ENCODE measurements around the gene RMRP. TPM values are rescaled to one million over a fixed set of nuclear protein-coding genes. Genes with fewer than 3 reads are reported as not detected.

Gene RMRP
- total RNA-seq (2014; rRNA removed; shearing (Covaris generic)): 14,230 and 20,944 TPM in 2 replicates
- polyA plus RNA-seq (2016; fragmentation: Nextera tagmentation; extraction: Ambion mirVana): not detected in 2 replicates

- Histone ChIP-seq H3K9ac (peak within 1 kb of the TSS; percentile 89), H3K4me2 (ENCODE audit: unreplicated experiment) (peak within 1 kb of the TSS; percentile 97), H3F3A (ENCODE audit: insufficient read depth) (peaks cover 31% of the 10 kb centered on the region), H3K79me2 (ENCODE audit: insufficient read depth) (peaks cover 18% of the 10 kb centered on the region; the same call in 1 of the 2 replicates), H3K4me3 (peak within 1 kb of the TSS; percentile 90), H3K9me3 (ENCODE audit: low read depth) (no peaks in the 10 kb centered on the region), H3K27me3 (replicated peaks; ENCODE audit: insufficient read depth) (no peaks in the 10 kb centered on the region), H3K9me2 (ENCODE audit: insufficient read depth) (no peaks in the 10 kb centered on the region), H3K36me3 (ENCODE audit: low read depth) (peaks cover 5% of the 10 kb centered on the region; the same call in 1 of the 2 replicates), H2AFZ (peak within 1 kb of the TSS; percentile 78), H3K4me1 (ENCODE audit: insufficient read depth) (peaks cover 23% of the 10 kb centered on the region), H4K20me1 (ENCODE audit: insufficient read depth) (no peaks in the 10 kb centered on the region), H3K27ac (peak within 1 kb of the TSS; percentile 98)
- peak; percentile 100 for DNase-seq
- no peak for TF ChIP-seq EZH2 (IDR thresholded peaks at IDR 0.05; ENCODE audit: insufficient read depth, poor library complexity, severe bottlenecking)
- no peak for TF ChIP-seq EZH2phosphoT487 (IDR thresholded peaks at IDR 0.05; ENCODE audit: insufficient read depth, low read depth)
- 1 to 2% methylated on average over 40 to 41 of the region's 42 CpGs for WGBS, 2 experiments (ENCODE audit: low coverage in 1 of 2, low lambda C conversion rate in 2 of 2, missing lambda C conversion rate in 2 of 2)
- in situ Hi-C loops (cut with MboI): no loop called here
Measured at GRCh38 chr9:35657546-35658136, at the start of gene RMRP. RMRP (minus strand) TSS chr9:35658019.

GRCh38 chr9:35706951-35707350, 49.1 kb upstream of the RMRP start:
- Histone ChIP-seq H3K4me2 (ENCODE audit: unreplicated experiment) (no peak overlapping the region), H4K20me1 (ENCODE audit: insufficient read depth) (no peaks in the 10 kb centered on the region), H3K36me3 (ENCODE audit: low read depth) (peaks cover 92% of the 10 kb centered on the region), H3K9me2 (ENCODE audit: insufficient read depth) (no peaks in the 10 kb centered on the region), H3K4me1 (ENCODE audit: insufficient read depth) (no peaks in the 10 kb centered on the region), H3K9ac (no peak overlapping the region), H3K4me3 (no peak overlapping the region), H2AFZ (no peak overlapping the region), H3K27me3 (replicated peaks; ENCODE audit: insufficient read depth) (no peaks in the 10 kb centered on the region), H3K9me3 (ENCODE audit: low read depth) (no peaks in the 10 kb centered on the region), H3K27ac (no peak overlapping the region), H3F3A (ENCODE audit: insufficient read depth) (peaks cover 67% of the 10 kb centered on the region), H3K79me2 (ENCODE audit: insufficient read depth) (peaks cover 50% of the 10 kb centered on the region)
- no peak for DNase-seq
- in situ Hi-C loops (cut with MboI): loop anchor here (25.0 kb wide), 1 partner anchor 95 kb away; the partner anchor contains the start of genes CD72 and TESK1
- TF ChIP-seq EZH2 (IDR thresholded peaks at IDR 0.05; ENCODE audit: insufficient read depth, poor library complexity, severe bottlenecking) (no peak), EZH2phosphoT487 (IDR thresholded peaks at IDR 0.05; ENCODE audit: insufficient read depth, low read depth) (no peak)
- 83 to 90% methylated on average over 10 of the region's 10 CpGs for WGBS, 2 experiments (ENCODE audit: low coverage in 1 of 2, low lambda C conversion rate in 2 of 2, missing lambda C conversion rate in 2 of 2)

- Histone ChIP-seq H3K79me2 (ENCODE audit: insufficient read depth) (peaks cover 58% of the 10 kb centered on the region), H3K9me2 (ENCODE audit: insufficient read depth) (no peaks in the 10 kb centered on the region), H3K9me3 (ENCODE audit: low read depth) (no peaks in the 10 kb centered on the region), H3K9ac (no peak overlapping the region), H4K20me1 (ENCODE audit: insufficient read depth) (no peaks in the 10 kb centered on the region), H3F3A (ENCODE audit: insufficient read depth) (peaks cover 76% of the 10 kb centered on the region), H2AFZ (no peak overlapping the region), H3K36me3 (ENCODE audit: low read depth) (peaks cover 93% of the 10 kb centered on the region), H3K4me1 (ENCODE audit: insufficient read depth) (no peaks in the 10 kb centered on the region), H3K4me3 (no peak overlapping the region), H3K27ac (no peak overlapping the region), H3K4me2 (ENCODE audit: unreplicated experiment) (no peak overlapping the region), H3K27me3 (replicated peaks; ENCODE audit: insufficient read depth) (no peaks in the 10 kb centered on the region)
- DNase-seq: no peak
- TF ChIP-seq EZH2 (IDR thresholded peaks at IDR 0.05; ENCODE audit: insufficient read depth, poor library complexity, severe bottlenecking) (no peak), EZH2phosphoT487 (IDR thresholded peaks at IDR 0.05; ENCODE audit: insufficient read depth, low read depth) (no peak)
- 91 to 94% methylated on average over 7 of the region's 7 CpGs for WGBS, 2 experiments (ENCODE audit: low coverage in 1 of 2, low lambda C conversion rate in 2 of 2, missing lambda C conversion rate in 2 of 2)
- in situ Hi-C loops (cut with MboI): loop anchor here (25.0 kb wide), 1 partner anchor 94 kb away; the partner anchor contains the start of genes CD72 and TESK1
Measured at GRCh38 chr9:35705836-35706430, 48.1 kb upstream of the RMRP start.

GRCh38 chr9:35705372-35705771, 47.6 kb upstream of the RMRP start:
- no peak overlapping the region for H3K4me2 ChIP-seq (ENCODE audit: unreplicated experiment)
- no peak for DNase-seq

More at GRCh38 chr9:35705372-35705771, 47.6 kb upstream of the RMRP start:
- H3K79me2 ChIP-seq (ENCODE audit: insufficient read depth): peaks cover 64% of the 10 kb centered on the region
- H3K27ac ChIP-seq: no peak overlapping the region
- no peak overlapping the region for H3K4me3 ChIP-seq
- TF ChIP-seq EZH2phosphoT487 (IDR thresholded peaks at IDR 0.05; ENCODE audit: insufficient read depth, low read depth) (no peak), EZH2 (IDR thresholded peaks at IDR 0.05; ENCODE audit: insufficient read depth, poor library complexity, severe bottlenecking) (no peak)
- H3K9me3 ChIP-seq (ENCODE audit: low read depth): no peaks in the 10 kb centered on the region
- peaks cover 93% of the 10 kb centered on the region for H3K36me3 ChIP-seq (ENCODE audit: low read depth)
- H4K20me1 ChIP-seq (ENCODE audit: insufficient read depth): no peaks in the 10 kb centered on the region
- H3F3A ChIP-seq (ENCODE audit: insufficient read depth): peaks cover 82% of the 10 kb centered on the region
- no peaks in the 10 kb centered on the region for H3K4me1 ChIP-seq (ENCODE audit: insufficient read depth)
- H3K27me3 ChIP-seq (replicated peaks; ENCODE audit: insufficient read depth): no peaks in the 10 kb centered on the region
- H3K9ac ChIP-seq: no peak overlapping the region
- no peaks in the 10 kb centered on the region for H3K9me2 ChIP-seq (ENCODE audit: insufficient read depth)
- H2AFZ ChIP-seq: no peak overlapping the region
- in situ Hi-C loops (cut with MboI): loop anchor here (25.0 kb wide), 1 partner anchor 93 kb away; the partner anchor contains the start of genes CD72 and TESK1
- whole genome bisulfite sequencing, 2 experiments (ENCODE audit: low coverage in 1 of 2, low lambda C conversion rate in 2 of 2, missing lambda C conversion rate in 2 of 2): 85 to 89% methylated on average over 8 of the region's 8 CpGs

Measured in GM23248 (cell line).